Measurements from ENCODE around the gene PALM. TPM values are rescaled to one million over a fixed set of nuclear protein-coding genes. Genes with fewer than 3 reads are reported as not detected.

PALM gene
- total RNA-seq, 1 experiment from 2014 or later: 0.83 TPM

GRCh38 chr19:772063-772462, 63.3 kb downstream of the PALM start:
- no peak for TF ChIP-seq CTCF (IDR thresholded peaks at IDR 0.05; ENCODE audit: unreplicated experiment)
- Mint-ChIP-seq H3K27me3 (ENCODE audit: unreplicated experiment) (no peaks in the 10 kb centered on the region), H3K36me3 (ENCODE audit: insufficient read depth, unreplicated experiment) (peaks cover 4% of the 10 kb centered on the region), H3K4me1 (ENCODE audit: low read depth, unreplicated experiment) (no peaks in the 10 kb centered on the region), H3K9me3 (ENCODE audit: low read depth, unreplicated experiment) (no peaks in the 10 kb centered on the region), H3K27ac (ENCODE audit: unreplicated experiment) (no peak overlapping the region), H3K4me3 (ENCODE audit: low read depth, unreplicated experiment) (no peak overlapping the region)
- no TSS peak for BruUV-seq (replicated peaks)
- intact Hi-C loops (cut with micrococcal nuclease; ENCODE audit: unreplicated experiment): loop anchor here (5.0 kb wide), 1 partner anchor 150 kb away; no protein-coding TSS in a partner anchor
- no peak for DNase-seq
- CTCF ChIA-PET: no interaction called here

- no peak for DNase-seq
- CTCF ChIA-PET: no interaction called here
These were observed 64.1 kb downstream of the PALM start for GRCh38 chr19:772730-773436.

GRCh38 chr19:776549-776948, 67.8 kb downstream of the PALM start:
- intact Hi-C loops (cut with micrococcal nuclease; ENCODE audit: unreplicated experiment): no loop called here
- H3K27ac Mint-ChIP-seq (ENCODE audit: unreplicated experiment): no peak overlapping the region
- peaks cover 6% of the 10 kb centered on the region for H3K36me3 Mint-ChIP-seq (ENCODE audit: insufficient read depth, unreplicated experiment)
- H3K4me3 Mint-ChIP-seq (ENCODE audit: low read depth, unreplicated experiment): no peak overlapping the region
- CTCF ChIA-PET: no interaction called here
- H3K4me1 Mint-ChIP-seq (ENCODE audit: low read depth, unreplicated experiment): no peaks in the 10 kb centered on the region
- TF ChIP-seq CTCF (IDR thresholded peaks at IDR 0.05; ENCODE audit: unreplicated experiment): no peak
- BruUV-seq (replicated peaks): no TSS peak
- H3K27me3 Mint-ChIP-seq (ENCODE audit: unreplicated experiment): no peaks in the 10 kb centered on the region
- no peaks in the 10 kb centered on the region for H3K9me3 Mint-ChIP-seq (ENCODE audit: low read depth, unreplicated experiment)
- no peak for DNase-seq

More at GRCh38 chr19:772730-773436, 64.1 kb downstream of the PALM start:
- H3K4me1 Mint-ChIP-seq (ENCODE audit: low read depth, unreplicated experiment): no peaks in the 10 kb centered on the region
- H3K9me3 Mint-ChIP-seq (ENCODE audit: low read depth, unreplicated experiment): no peaks in the 10 kb centered on the region
- H3K27ac Mint-ChIP-seq (ENCODE audit: unreplicated experiment): no peak overlapping the region
- H3K4me3 Mint-ChIP-seq (ENCODE audit: low read depth, unreplicated experiment): no peak overlapping the region
- TF ChIP-seq CTCF (IDR thresholded peaks at IDR 0.05; ENCODE audit: unreplicated experiment): no peak
- BruUV-seq (replicated peaks): no TSS peak
- H3K27me3 Mint-ChIP-seq (ENCODE audit: unreplicated experiment): no peaks in the 10 kb centered on the region
- H3K36me3 Mint-ChIP-seq (ENCODE audit: insufficient read depth, unreplicated experiment): peaks cover 4% of the 10 kb centered on the region
- intact Hi-C loops (cut with micrococcal nuclease; ENCODE audit: unreplicated experiment): loop anchor here (5.0 kb wide), 1 partner anchor 149 kb away; no protein-coding TSS in a partner anchor

- Mint-ChIP-seq H3K4me3 (ENCODE audit: low read depth, unreplicated experiment) (no peak overlapping the region), H3K27ac (ENCODE audit: unreplicated experiment) (no peak overlapping the region), H3K36me3 (ENCODE audit: insufficient read depth, unreplicated experiment) (peaks cover 6% of the 10 kb centered on the region), H3K27me3 (ENCODE audit: unreplicated experiment) (no peaks in the 10 kb centered on the region), H3K9me3 (ENCODE audit: low read depth, unreplicated experiment) (no peaks in the 10 kb centered on the region), H3K4me1 (ENCODE audit: low read depth, unreplicated experiment) (peaks cover 9% of the 10 kb centered on the region)
- TF ChIP-seq CTCF (IDR thresholded peaks at IDR 0.05; ENCODE audit: unreplicated experiment): no peak
- CTCF ChIA-PET: no interaction called here
- DNase-seq: no peak
- no TSS peak for BruUV-seq (replicated peaks)
- intact Hi-C loops (cut with micrococcal nuclease; ENCODE audit: unreplicated experiment): no loop called here
These were observed 70.3 kb downstream of the PALM start for GRCh38 chr19:778910-779653.

All from Calu3 (cell line).